A673 (cell line): Measurements from ENCODE around the gene CST6. TPM values are rescaled to one million over a fixed set of nuclear protein-coding genes. Genes with fewer than 3 reads are reported as not detected.

Experiments used
- BruUV-seq: library from RNA; stranded (reverse); fragments of 400-500 nt; replicated peaks from 2 replicates; lab custom pipeline; 2021; lab: Mats Ljungman, UMichigan
- CTCF ChIA-PET: fragments of 300-600 bp; sonication (Branson Sonifier 250); formaldehyde crosslinking; loops from one replicate; lab custom pipeline; 2022; ENCODE audit warnings: antibody characterized with exemption; lab: Charles Lee
- POLR2A ChIA-PET: fragments of 300-600 bp; sonication (Branson Sonifier 250); formaldehyde crosslinking; loops from one replicate; lab custom pipeline; 2022; ENCODE audit warnings: antibody characterized with exemption; ENCODE audit not compliant: low non-redundant PET; lab: Charles Lee
- DNase-seq: peaks from one replicate; pipeline ENCODE4 v3.0.0-alpha.2; 2015; ENCODE audit warnings: low spot score
- H3K27ac ChIP-seq: fragments of 200-600 bp; sonication (generic); 2 replicates; pipeline ENCODE4 v1.5.1; 2016; ENCODE audit warnings: mixed run types, low read depth, mild to moderate bottlenecking, mixed read lengths, antibody characterized with exemption, low read length; ENCODE audit not compliant: poor library complexity, severe bottlenecking
- H3K27me3 ChIP-seq: fragments of 200-600 bp; sonication (generic); replicated peaks from 2 replicates; pipeline ENCODE4 v1.6.1; 2017; ENCODE audit warnings: mixed run types, low read depth, mild to moderate bottlenecking, mixed read lengths, antibody characterized with exemption, low read length; ENCODE audit not compliant: insufficient read depth, poor library complexity
- H3K36me3 ChIP-seq: fragments of 200-600 bp; sonication (generic); 2 replicates; pipeline ENCODE4 v1.6.1; 2016; ENCODE audit warnings: mixed run types, mild to moderate bottlenecking, mixed read lengths, antibody characterized with exemption, low read length; ENCODE audit not compliant: insufficient read depth, poor library complexity, severe bottlenecking
- H3K4me1 ChIP-seq: fragments of 200-600 bp; sonication (generic); 2 replicates; pipeline ENCODE4 v1.6.1; 2017; ENCODE audit warnings: mixed run types, mild to moderate bottlenecking, mixed read lengths, antibody characterized with exemption, low read length; ENCODE audit not compliant: insufficient read depth, poor library complexity, severe bottlenecking
- H3K4me3 ChIP-seq: fragments of 200-600 bp; sonication (generic); 2 replicates; pipeline ENCODE4 v1.5.1; 2016; ENCODE audit warnings: low read depth, mixed run types, mild to moderate bottlenecking, mixed read lengths, low read length; ENCODE audit not compliant: poor library complexity, severe bottlenecking
- H3K9me3 ChIP-seq: fragments of 200-600 bp; sonication (generic); 2 replicates; pipeline ENCODE4 v1.6.1; 2016; ENCODE audit warnings: mixed run types, low read depth, mild to moderate bottlenecking, mixed read lengths, antibody characterized with exemption, low read length; ENCODE audit not compliant: poor library complexity, severe bottlenecking
- EZH2 ChIP-seq: fragments of 200-600 bp; sonication (generic); IDR thresholded peaks from 2 replicates; pipeline ENCODE4 v1.6.1; 2017; ENCODE audit warnings: borderline replicate concordance, low read depth, mild to moderate bottlenecking, mixed read lengths, antibody characterized with exemption, low read length; ENCODE audit not compliant: poor library complexity, severe bottlenecking
- intact Hi-C: fragments of 100-400 bp; cut with micrococcal nuclease; formaldehyde crosslinking; loops from one replicate; pipeline ENCODE4 v1.10.0; 2022; ENCODE audit not compliant: unreplicated experiment
- total RNA-seq: library from RNA; stranded (reverse); gene quantifications from 2 replicates; pipeline ENCODE4 v1.2.3, GENCODE V29; 2021
- TF ChIP-seq, protein P1 (sequence below): fragments of 300-800, 200-600 bp; sonication (generic); conservative IDR thresholded peaks from 2 replicates; pipeline ENCODE4 v1.5.1; 2017; ENCODE audit warnings: low read depth, mild to moderate bottlenecking, antibody characterized with exemption, low read length, moderate library complexity, mixed read lengths

Gene CST6
- total RNA-seq, 1 experiment from 2014 or later, result 2.3 TPM

DNA sequence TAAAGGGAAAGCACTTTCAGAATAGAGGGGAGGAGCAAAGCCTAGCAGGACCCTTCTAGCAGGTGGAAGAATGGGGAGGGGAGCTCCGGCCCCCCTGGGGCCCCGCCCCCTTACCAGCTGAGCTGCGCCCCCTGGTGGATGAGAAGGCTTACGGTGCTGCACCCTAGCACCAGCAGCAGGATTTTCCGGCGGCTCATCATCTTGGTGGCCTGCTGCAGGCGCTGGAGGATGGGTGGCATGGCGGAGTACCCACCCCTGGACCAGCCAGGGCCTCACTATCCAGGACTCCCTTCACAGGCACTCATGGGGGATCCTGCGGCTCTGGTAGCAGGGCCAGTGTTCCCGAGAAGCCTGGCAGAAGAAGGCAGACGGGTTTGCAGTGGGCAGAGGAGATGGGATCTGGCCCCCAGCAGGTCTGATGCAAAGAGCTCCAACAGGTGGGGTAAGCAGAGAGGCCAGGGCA lies 33.4 kb downstream of the CST6 start:
- no peak for TF ChIP-seq EZH2
- TF ChIP-seq, protein P1, sequence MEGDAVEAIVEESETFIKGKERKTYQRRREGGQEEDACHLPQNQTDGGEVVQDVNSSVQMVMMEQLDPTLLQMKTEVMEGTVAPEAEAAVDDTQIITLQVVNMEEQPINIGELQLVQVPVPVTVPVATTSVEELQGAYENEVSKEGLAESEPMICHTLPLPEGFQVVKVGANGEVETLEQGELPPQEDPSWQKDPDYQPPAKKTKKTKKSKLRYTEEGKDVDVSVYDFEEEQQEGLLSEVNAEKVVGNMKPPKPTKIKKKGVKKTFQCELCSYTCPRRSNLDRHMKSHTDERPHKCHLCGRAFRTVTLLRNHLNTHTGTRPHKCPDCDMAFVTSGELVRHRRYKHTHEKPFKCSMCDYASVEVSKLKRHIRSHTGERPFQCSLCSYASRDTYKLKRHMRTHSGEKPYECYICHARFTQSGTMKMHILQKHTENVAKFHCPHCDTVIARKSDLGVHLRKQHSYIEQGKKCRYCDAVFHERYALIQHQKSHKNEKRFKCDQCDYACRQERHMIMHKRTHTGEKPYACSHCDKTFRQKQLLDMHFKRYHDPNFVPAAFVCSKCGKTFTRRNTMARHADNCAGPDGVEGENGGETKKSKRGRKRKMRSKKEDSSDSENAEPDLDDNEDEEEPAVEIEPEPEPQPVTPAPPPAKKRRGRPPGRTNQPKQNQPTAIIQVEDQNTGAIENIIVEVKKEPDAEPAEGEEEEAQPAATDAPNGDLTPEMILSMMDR, result peak; percentile 100
- CTCF ChIA-PET, result interaction anchor here (0.5 to 1.8 kb wide), 10 partner anchors 9 to 118 kb away, joined by 3 to 12 read pairs (median 6); partner anchors contain the start of gene BANF1
- H3K9me3 ChIP-seq, result no peaks in the 10 kb centered on the region
- peak; percentile 92 for DNase-seq
- H3K27ac ChIP-seq, result no peak overlapping the region
- BruUV-seq, result no TSS peak
- intact Hi-C loops, result no loop called here
- POLR2A ChIA-PET, result no interaction called here
- H3K27me3 ChIP-seq, result no peaks in the 10 kb centered on the region
- H3K36me3 ChIP-seq, result no peaks in the 10 kb centered on the region
- H3K4me1 ChIP-seq, result peaks cover 6% of the 10 kb centered on the region
- H3K4me3 ChIP-seq, result no peak overlapping the region

DNA sequence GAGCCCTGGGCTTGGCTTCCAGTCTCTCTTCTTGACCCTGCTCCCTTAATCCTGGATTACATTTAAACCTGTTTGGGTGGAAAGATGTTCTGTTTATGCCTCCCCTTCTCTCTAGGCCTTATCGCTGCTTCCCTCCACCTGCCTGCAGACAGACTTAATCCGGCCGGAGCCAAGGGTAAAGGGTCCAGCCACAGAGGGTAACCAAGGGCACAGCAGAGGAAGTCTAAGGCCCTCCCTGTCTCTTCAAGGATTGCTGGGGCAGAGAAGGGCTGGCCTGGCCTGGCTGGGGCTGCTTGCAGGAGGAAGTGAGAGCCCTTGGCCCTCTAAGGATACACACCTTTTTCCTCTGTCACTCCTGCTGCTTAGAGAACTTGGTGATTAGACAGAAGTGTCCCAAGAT lies 35.1 kb downstream of the CST6 start:
- ChIA-PET POLR2A (no interaction called here), CTCF (no interaction called here)
- Histone ChIP-seq H3K4me1 (peaks cover 14% of the 10 kb centered on the region), H3K4me3 (no peak overlapping the region), H3K27ac (no peak overlapping the region), H3K9me3 (no peaks in the 10 kb centered on the region), H3K36me3 (no peaks in the 10 kb centered on the region), H3K27me3 (no peaks in the 10 kb centered on the region)
- intact Hi-C loops, result no loop called here
- TF ChIP-seq, protein P1, result no peak
- TF ChIP-seq EZH2, result no peak
- BruUV-seq, result no TSS peak
- no peak for DNase-seq

DNA sequence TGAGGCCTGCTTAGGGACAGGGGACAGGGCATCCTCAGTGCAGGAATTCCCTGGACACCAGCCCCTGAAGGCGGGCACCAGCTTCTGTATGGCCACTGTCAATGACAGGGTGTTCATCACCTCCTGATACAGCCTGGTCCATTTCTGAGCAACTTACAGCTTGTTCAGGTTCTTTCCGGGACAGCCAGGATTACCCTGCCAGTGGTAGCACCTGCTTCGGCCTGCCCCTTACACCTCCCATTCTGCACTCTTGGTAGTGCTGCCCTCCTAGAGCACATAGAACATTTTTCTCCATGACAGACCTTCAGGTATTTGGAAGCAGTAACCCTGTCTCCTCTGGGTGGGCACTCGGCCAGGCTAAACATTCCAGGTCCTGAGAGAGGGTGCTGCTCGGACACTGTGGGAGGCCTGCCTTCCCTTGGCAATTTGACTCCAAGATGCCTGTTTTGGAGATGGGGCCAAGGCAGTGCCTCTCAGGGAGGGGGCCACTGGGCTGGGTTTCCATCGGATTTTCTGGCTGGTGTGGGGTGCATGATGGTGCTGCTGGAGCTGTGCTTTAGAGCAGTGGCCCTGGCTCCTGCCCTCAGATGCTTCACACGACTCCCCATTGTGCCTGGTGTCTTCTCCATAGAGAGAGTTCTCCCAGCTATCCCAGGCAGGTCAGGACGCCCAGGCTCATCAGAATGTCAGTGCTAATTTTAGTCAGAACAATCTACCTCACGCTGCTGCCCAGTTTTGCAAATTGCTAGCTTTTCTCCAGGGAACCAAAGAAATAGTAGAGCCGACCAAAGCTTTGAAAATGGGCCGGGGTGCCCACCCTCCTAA lies 35.9 kb downstream of the CST6 start:
- H3K27me3 ChIP-seq, result no peaks in the 10 kb centered on the region
- intact Hi-C loops, result no loop called here
- no TSS peak for BruUV-seq
- H3K4me3 ChIP-seq, result no peak overlapping the region
- H3K4me1 ChIP-seq, result peaks cover 14% of the 10 kb centered on the region
- DNase-seq, result no peak
- TF ChIP-seq EZH2, result no peak
- TF ChIP-seq, protein P1, result no peak
- no peak overlapping the region for H3K27ac ChIP-seq
- POLR2A ChIA-PET, result interaction anchor here (0.7 kb wide), 1 partner anchor 129 kb away, joined by 3 read pairs; no protein-coding TSS in a partner anchor
- H3K36me3 ChIP-seq, result no peaks in the 10 kb centered on the region
- no peaks in the 10 kb centered on the region for H3K9me3 ChIP-seq
- CTCF ChIA-PET, result interaction anchor here (0.6 kb wide), 1 partner anchor 704 kb away, joined by 4 read pairs; no protein-coding TSS in a partner anchor
